ENCODE measurements around the gene EPM2AIP1. TPM values are rescaled to one million over a fixed set of nuclear protein-coding genes. Genes with fewer than 3 reads are reported as not detected.

Gene EPM2AIP1
- total RNA-seq, 1 experiment from 2014 or later, result 7.3 TPM

- CTCF ChIA-PET, result no interaction called here
- intact Hi-C loops (cut with micrococcal nuclease; ENCODE audit: unreplicated experiment), result no loop called here
- no peaks in the 10 kb centered on the region for H3K4me1 ChIP-seq (ENCODE audit: control insufficient read depth, insufficient read depth, low read length)
- no peak for ATAC-seq
- no peak overlapping the region for H3K27ac ChIP-seq (ENCODE audit: low read length)
- no peaks in the 10 kb centered on the region for H3K27me3 ChIP-seq (ENCODE audit: control insufficient read depth, insufficient read depth, low read length)
- DNase-seq (ENCODE audit: low read depth, low spot score), result no peak
- no peak for TF ChIP-seq CTCF (IDR thresholded peaks at IDR 0.05)
- no peak for TF ChIP-seq POLR2AphosphoS5 (IDR thresholded peaks at IDR 0.05; ENCODE audit: low read depth, low read length)
- TF ChIP-seq, protein P1, sequence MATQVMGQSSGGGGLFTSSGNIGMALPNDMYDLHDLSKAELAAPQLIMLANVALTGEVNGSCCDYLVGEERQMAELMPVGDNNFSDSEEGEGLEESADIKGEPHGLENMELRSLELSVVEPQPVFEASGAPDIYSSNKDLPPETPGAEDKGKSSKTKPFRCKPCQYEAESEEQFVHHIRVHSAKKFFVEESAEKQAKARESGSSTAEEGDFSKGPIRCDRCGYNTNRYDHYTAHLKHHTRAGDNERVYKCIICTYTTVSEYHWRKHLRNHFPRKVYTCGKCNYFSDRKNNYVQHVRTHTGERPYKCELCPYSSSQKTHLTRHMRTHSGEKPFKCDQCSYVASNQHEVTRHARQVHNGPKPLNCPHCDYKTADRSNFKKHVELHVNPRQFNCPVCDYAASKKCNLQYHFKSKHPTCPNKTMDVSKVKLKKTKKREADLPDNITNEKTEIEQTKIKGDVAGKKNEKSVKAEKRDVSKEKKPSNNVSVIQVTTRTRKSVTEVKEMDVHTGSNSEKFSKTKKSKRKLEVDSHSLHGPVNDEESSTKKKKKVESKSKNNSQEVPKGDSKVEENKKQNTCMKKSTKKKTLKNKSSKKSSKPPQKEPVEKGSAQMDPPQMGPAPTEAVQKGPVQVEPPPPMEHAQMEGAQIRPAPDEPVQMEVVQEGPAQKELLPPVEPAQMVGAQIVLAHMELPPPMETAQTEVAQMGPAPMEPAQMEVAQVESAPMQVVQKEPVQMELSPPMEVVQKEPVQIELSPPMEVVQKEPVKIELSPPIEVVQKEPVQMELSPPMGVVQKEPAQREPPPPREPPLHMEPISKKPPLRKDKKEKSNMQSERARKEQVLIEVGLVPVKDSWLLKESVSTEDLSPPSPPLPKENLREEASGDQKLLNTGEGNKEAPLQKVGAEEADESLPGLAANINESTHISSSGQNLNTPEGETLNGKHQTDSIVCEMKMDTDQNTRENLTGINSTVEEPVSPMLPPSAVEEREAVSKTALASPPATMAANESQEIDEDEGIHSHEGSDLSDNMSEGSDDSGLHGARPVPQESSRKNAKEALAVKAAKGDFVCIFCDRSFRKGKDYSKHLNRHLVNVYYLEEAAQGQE (IDR thresholded peaks at IDR 0.05; ENCODE audit: insufficient read depth in 1 of 2, low read depth in 2 of 2, low read length in 1 of 2), result no peak
- TF ChIP-seq SIN3A (IDR thresholded peaks at IDR 0.05; ENCODE audit: borderline replicate concordance, insufficient read depth, low read depth, low read length), result no peak
- TF ChIP-seq TCF7L2 (IDR thresholded peaks at IDR 0.05; ENCODE audit: low read depth, low read length), result no peak
- H3K9me3 ChIP-seq (ENCODE audit: control insufficient read depth, insufficient read depth, low read depth, low read length), result no peaks in the 10 kb centered on the region
- peaks cover 14% of the 10 kb centered on the region for H3K36me3 ChIP-seq (ENCODE audit: control insufficient read depth, insufficient read depth, low read length)
- in situ Hi-C loops (cut with HindIII; ENCODE audit: low pct_unique_long_range_greater_than_20kb, low sequenced_read_pairs), result no loop called here
- POLR2A ChIA-PET, result no interaction called here
- H3K4me3 ChIP-seq (ENCODE audit: low read depth in 2 of 2, low read length in 2 of 2), result no peak overlapping the region
- no TSS peak for BruUV-seq (replicated peaks)
Observed at GRCh38 chr3:37024820-37025405, 32.0 kb upstream of the EPM2AIP1 start.

DNA sequence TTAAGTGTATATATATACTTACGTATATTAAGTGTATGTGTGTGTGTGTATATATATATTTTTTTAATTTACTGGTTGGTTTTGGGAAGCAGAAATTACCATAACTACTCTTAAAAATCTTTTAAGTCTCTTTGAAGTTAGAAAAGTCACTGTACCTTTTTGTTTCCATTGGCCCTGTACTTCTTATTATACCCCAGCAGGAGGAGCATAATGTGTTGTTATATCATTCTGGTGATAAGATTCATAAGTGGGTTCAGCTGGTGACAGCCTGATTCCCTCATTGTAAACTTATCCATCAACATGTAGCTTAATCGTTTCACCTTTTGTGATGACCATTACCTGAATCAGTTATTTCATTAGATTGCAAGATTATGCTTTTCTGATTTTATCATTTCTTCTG, 31.2 kb upstream of the EPM2AIP1 start:
- CTCF ChIA-PET, result no interaction called here
- peaks cover 13% of the 10 kb centered on the region for H3K36me3 ChIP-seq (ENCODE audit: control insufficient read depth, insufficient read depth, low read length)
- in situ Hi-C loops (cut with HindIII; ENCODE audit: low pct_unique_long_range_greater_than_20kb, low sequenced_read_pairs), result no loop called here
- DNase-seq (ENCODE audit: low read depth, low spot score) (no peak), ATAC-seq (no peak)
- H3K9me3 ChIP-seq (ENCODE audit: control insufficient read depth, insufficient read depth, low read depth, low read length), result no peaks in the 10 kb centered on the region
- TF ChIP-seq SIN3A (IDR thresholded peaks at IDR 0.05; ENCODE audit: borderline replicate concordance, insufficient read depth, low read depth, low read length), result no peak
- TF ChIP-seq, protein P1 (IDR thresholded peaks at IDR 0.05; ENCODE audit: insufficient read depth in 1 of 2, low read depth in 2 of 2, low read length in 1 of 2), result no peak
- H3K27me3 ChIP-seq (ENCODE audit: control insufficient read depth, insufficient read depth, low read length), result no peaks in the 10 kb centered on the region
- H3K4me3 ChIP-seq (ENCODE audit: low read depth in 2 of 2, low read length in 2 of 2), result no peak overlapping the region
- intact Hi-C loops (cut with micrococcal nuclease; ENCODE audit: unreplicated experiment), result no loop called here
- POLR2A ChIA-PET, result no interaction called here
- H3K4me1 ChIP-seq (ENCODE audit: control insufficient read depth, insufficient read depth, low read length), result no peaks in the 10 kb centered on the region
- no peak overlapping the region for H3K27ac ChIP-seq (ENCODE audit: low read length)
- BruUV-seq (replicated peaks), result no TSS peak

All from Panc1 (cell line).